Fibroblast of peridontal ligament (primary cell): ENCODE measurements around the gene CNIH1.

Experiments
- DNase-seq: peaks from one replicate; pipeline ENCODE4 v3.0.0-alpha.2; 2010; ENCODE audit errors: extremely low read depth

CNIH1 gene

GRCh38 chr14:54440873-54441868 is at the start of gene CNIH1:
Gene CNIH1 (minus strand): TSS chr14:54441374. CDS start chr14:54441327, 47 bp downstream.
- peak; percentile 88 for DNase-seq

DNA sequence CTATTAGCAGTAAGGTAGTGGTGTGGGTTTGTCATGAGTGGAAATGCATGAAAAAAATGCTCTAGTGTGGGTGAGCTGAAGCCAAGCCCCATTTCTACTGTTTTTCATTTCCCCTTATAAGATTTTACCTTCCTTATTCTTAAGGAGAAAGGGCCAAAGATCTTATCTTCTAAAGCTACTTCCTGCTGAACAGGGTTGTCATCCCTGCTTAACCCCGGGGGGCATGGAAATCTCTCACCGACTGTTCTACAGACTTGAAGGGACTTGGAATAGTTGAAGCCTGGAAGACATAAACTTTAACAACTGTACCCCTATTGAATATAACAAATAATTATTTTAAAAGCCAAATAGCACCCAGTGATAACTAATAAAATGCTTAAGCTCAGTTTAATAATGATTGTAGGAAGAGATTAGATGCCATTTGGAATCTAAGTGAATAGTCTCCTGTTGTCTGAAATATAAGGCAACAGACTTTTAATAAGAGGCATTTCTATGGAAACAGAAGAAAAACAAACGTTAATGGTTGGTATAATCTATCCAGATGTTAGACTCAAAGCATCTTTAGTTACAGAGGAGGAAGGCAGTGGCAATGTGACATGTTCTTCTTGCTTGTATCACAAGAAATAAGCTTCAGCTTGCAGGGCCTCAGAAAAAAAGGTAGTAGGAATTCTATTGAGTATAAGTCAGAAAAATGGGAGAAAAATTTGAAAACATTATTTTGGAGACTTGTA is 49.4 kb upstream of the CNIH1 start:
- DNase-seq = no peak

- DNase-seq = peak; percentile 38
These were observed 48.7 kb upstream of the CNIH1 start for GRCh38 chr14:54489731-54490444.

- DNase-seq = no peak
These were observed 48.1 kb upstream of the CNIH1 start for GRCh38 chr14:54489318-54489683.

DNA sequence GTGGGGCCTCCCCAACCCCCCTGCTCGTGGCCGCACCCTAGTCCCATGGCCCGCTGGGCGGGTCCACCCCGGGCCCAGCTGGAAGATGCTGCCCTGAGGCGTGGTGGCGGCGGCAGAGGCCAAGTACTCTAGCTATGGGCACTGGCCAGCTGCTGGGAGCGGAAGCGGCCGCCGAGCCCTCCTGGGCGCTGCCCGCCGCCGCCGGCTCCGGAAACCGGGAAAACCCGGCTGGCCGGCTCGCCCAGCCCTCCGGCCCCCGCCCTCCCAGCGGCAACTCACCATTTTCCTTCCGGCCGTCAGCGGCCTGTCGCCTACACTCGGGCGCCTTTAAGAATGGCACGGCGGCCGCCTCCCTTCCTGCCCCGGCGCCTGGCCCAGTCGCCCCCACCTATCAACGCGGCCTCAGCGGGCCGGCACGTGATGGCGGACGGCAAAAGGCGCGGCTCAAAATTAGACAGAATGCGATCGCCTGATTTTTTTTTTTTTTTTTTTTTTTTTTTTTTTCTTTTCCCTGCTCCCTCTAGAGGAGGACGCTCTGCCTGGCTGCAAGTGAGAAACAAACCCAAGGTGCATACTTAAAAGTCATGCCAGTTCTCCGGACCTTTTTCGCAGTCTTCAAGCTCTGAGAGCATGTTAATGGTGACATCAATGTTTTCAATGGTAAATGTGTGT is 47.6 kb upstream of the CNIH1 start, which contains the start of gene GMFB:
Gene GMFB, minus strand, starts transcription at position 335 of the 672 bp plus-strand sequence. Its CDS starts 53 bp downstream, at position 282.
- peak; percentile 92 for DNase-seq

- DNase-seq = no peak
These were observed 47.1 kb upstream of the CNIH1 start for GRCh38 chr14:54488318-54488645.

GRCh38 chr14:54487771-54488170 is 46.6 kb upstream of the CNIH1 start:
- DNase-seq = peak; percentile 68

DNA sequence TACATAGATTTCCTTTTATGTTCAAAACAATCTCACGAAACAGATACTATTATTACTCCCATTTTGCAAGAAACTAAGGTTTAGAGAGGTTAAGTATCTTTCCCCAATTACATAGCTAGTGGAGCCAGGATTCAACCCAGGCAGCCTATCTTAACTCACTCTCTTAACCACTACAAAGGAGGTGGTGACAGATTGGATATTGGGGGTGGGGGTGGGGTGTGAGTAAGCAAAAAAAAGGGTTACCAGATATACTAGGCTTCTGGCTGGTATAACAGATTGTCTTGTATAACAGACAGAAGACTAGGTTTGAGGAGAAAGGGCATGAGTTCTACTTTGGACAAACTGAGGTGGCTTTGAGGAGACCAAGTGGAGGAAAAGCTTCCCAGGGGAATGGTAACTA is 45.5 kb upstream of the CNIH1 start:
- no peak for DNase-seq

- DNase-seq = peak; percentile 22
These were observed 42.7 kb upstream of the CNIH1 start for GRCh38 chr14:54483846-54484245.

- DNase-seq = no peak
These were observed 42.0 kb upstream of the CNIH1 start for GRCh38 chr14:54483073-54483745.

- no peak for DNase-seq
These were observed 40.5 kb upstream of the CNIH1 start for GRCh38 chr14:54481695-54482094.

DNA sequence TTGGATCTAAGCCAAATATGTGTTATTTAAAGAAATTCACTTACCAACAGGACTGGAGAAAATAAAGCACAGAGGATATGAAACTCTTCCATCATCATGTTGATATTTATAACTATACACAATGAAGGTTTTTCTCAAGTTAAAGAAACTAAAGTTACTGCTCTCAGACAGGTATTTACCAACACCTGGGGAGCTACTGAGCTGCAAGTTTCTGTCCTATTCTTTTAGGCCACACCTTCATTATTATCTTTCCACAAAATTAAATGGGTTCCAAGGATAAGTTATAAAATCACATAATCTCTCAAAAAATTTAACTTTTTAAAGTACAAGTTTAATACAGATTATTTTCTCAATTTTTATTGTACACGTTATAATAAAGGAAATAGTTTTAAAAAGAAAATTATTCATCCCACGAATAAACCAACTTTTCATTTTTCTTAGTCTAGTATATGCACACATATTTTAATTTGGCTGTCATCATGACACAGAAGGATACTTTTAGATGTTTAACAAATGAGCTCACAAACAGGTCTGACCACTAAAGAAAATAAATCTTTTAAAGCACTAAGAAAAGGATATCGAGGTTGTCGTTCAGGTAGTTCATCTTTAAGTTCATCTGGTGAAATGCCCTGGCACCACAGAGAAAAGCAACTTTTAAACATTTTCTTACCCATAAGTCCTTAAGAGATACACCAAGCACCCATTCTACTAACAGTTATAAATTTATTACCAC is 39.8 kb upstream of the CNIH1 start:
- DNase-seq = no peak

DNA sequence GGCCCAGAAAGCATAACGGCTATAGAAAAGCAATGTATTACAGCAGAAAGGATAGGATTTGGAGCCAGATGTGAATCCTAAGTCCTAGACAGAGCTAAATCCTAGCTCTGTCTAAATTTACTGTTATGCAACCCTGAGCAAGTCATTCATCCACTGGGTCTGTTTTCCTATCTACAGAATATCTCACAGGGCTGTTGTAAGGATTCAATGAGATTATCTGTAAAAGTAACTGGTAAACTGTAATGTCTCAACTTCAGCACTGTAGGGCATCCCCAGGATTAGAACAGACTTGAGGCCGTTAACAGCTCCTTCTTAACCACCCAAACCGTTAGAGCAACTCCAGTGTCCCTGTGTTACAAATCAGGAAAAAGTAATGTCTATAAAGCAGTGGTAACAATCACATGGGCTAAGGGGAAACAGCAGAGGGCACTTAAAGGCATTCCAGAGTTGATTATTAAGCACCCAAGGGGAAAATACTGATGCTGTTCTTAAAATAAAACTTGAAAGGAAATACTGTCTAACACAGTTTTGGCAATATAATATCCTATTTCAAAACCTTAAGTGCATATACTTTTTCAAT is 37.6 kb upstream of the CNIH1 start:
- no peak for DNase-seq

- DNase-seq = peak; percentile 43
These were observed 34.7 kb upstream of the CNIH1 start for GRCh38 chr14:54475911-54476310.

DNA sequence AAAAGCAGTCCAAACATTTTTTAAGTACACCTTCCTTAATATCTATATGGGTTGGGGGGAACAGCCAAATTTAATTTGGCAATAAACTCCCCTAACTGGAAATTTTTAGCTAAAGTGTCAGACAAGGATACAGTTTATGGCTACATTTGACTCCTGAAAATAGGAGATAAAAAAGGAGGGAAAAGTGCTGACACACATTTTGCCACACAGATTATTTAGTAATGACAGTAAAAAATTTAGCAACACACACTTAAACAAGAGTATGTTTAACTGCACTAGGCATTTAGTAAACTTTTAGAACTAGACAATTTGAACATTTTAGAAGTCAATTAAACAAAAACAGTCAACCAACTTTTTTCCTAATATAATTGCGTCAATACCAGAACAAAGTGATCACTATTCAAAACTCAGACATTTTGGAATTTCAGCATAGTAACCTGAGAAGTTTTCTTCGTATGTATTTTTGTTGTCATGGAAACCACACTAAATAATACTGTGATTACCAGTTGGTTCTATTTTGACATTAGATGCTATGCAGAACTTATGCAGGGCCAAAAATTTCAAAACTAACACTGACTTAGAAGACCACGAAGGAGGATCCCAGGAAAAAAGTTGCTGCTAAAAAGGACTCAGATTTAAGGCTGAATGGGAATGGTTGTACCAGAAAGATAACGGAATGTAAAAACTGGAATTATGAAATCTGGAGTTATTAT is 34.2 kb upstream of the CNIH1 start:
- peak; percentile 61 for DNase-seq

DNA sequence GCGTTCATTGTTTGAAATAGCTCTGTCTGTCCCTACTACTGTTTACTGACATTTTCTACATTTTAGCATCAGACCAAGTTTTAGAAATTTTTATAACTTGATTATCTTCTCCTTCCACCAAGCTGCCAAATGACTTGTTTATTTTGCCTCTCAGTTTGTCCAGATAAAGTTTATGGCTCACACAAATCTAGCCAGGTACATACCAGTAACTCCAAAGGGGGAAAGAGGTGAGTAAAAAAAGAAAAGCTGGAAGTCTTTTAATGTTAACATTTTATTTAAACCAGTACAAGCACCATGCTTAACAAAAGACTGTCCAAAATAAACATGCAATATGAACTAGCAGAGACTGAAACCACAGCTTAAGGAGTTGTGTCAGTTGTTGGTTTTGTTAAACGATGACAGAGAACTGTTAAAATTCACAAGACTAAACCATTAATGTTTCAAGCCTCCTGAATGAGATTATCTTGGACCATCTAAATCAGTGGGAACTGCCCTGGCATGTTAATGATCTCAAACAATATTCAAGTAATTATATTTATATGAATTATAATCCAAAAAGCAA is 33.1 kb upstream of the CNIH1 start:
- DNase-seq = peak; percentile 67

- DNase-seq = no peak
These were observed 31.1 kb upstream of the CNIH1 start for GRCh38 chr14:54472315-54472714.

GRCh38 chr14:54471641-54472040 is 30.5 kb upstream of the CNIH1 start:
- no peak for DNase-seq

- DNase-seq = no peak
These were observed 29.5 kb upstream of the CNIH1 start for GRCh38 chr14:54470701-54471100.
